GM12873 (cell line): ENCODE data around the gene CDK14.

Source experiments
- CTCF ChIP-seq: IDR thresholded peaks from 2 replicates; pipeline ENCODE4 v1.5.1; 2012; ENCODE audit warnings: low read depth, mild to moderate bottlenecking, moderate library complexity, low read length, control low read depth; ENCODE audit not compliant: insufficient read depth; ENCODE audit errors: missing control alignments

Gene CDK14

GRCh38 chr7:91007371-91007770, 411.2 kb downstream of the CDK14 start:
- no peak for TF ChIP-seq CTCF

- no peak for TF ChIP-seq CTCF
These were observed 417.0 kb downstream of the CDK14 start for GRCh38 chr7:91013078-91013477.

- no peak for TF ChIP-seq CTCF
These were observed 423.7 kb downstream of the CDK14 start for GRCh38 chr7:91019686-91020385.

GRCh38 chr7:91020636-91021385, 424.7 kb downstream of the CDK14 start:
- TF ChIP-seq CTCF: no peak

- TF ChIP-seq CTCF: no peak
These were observed 425.8 kb downstream of the CDK14 start for GRCh38 chr7:91021956-91022355.

- TF ChIP-seq CTCF: no peak
These were observed 429.8 kb downstream of the CDK14 start for GRCh38 chr7:91025906-91026390.

- no peak for TF ChIP-seq CTCF
These were observed 433.6 kb downstream of the CDK14 start for GRCh38 chr7:91029688-91030087.
